OCI-LY1 (cell line): ENCODE results near the gene PIN4.

Experiments used
- H2AFZ ChIP-seq: fragments of 200-600 bp; sonication (generic), shearing (Covaris generic); 2 replicates; pipeline ENCODE4 v1.6.0; 2014; ENCODE audit warnings: antibody characterized with exemption, mild to moderate bottlenecking, low read length
- H3F3A ChIP-seq: fragments of 200-600 bp; sonication (generic), shearing (Covaris generic); 2 replicates; pipeline ENCODE4 v1.6.0; 2014; ENCODE audit warnings: mild to moderate bottlenecking, antibody characterized with exemption, low read length, moderate library complexity; ENCODE audit not compliant: insufficient read depth
- H3K27ac ChIP-seq: fragments of 200-600 bp; sonication (generic); 2 replicates; pipeline ENCODE4 v1.5.1; 2014; ENCODE audit warnings: low read length, mixed run types, mild to moderate bottlenecking, low read depth; ENCODE audit not compliant: poor library complexity, severe bottlenecking
- H3K27me3 ChIP-seq: fragments of 200-600 bp; sonication (generic); 2 replicates; pipeline ENCODE4 v1.6.0; 2014; ENCODE audit warnings: antibody characterized with exemption, mild to moderate bottlenecking, low read length, moderate library complexity; ENCODE audit not compliant: insufficient read depth
- H3K36me3 ChIP-seq: fragments of 200-600 bp; sonication (generic); 2 replicates; pipeline ENCODE4 v1.6.1; 2014; ENCODE audit warnings: mild to moderate bottlenecking, antibody characterized with exemption, low read length, moderate library complexity, mixed read lengths; ENCODE audit not compliant: insufficient read depth
- H3K4me1 ChIP-seq: fragments of 200-600 bp; sonication (generic); 2 replicates; pipeline ENCODE4 v1.5.1; 2014; ENCODE audit warnings: mild to moderate bottlenecking, low read length, moderate library complexity; ENCODE audit not compliant: insufficient read depth, severe bottlenecking
- H3K4me2 ChIP-seq: fragments of 200-600 bp; sonication (generic), shearing (Covaris generic); 2 replicates; pipeline ENCODE4 v1.6.1; 2014; ENCODE audit warnings: low read length
- H3K4me3 ChIP-seq: fragments of 200-600 bp; sonication (generic); 2 replicates; pipeline ENCODE4 v1.5.1; 2014; ENCODE audit warnings: low read length, low read depth, mild to moderate bottlenecking, mixed read lengths; ENCODE audit not compliant: poor library complexity, severe bottlenecking
- H3K79me2 ChIP-seq: fragments of 200-600 bp; shearing (Covaris generic); 2 replicates; pipeline ENCODE4 v1.6.1; 2016; ENCODE audit warnings: mixed run types, low read length, mixed read lengths; ENCODE audit not compliant: insufficient read depth
- H3K9ac ChIP-seq: fragments of 200-600 bp; sonication (generic), shearing (Covaris generic); 2 replicates; pipeline ENCODE4 v1.6.1; 2014; ENCODE audit warnings: mild to moderate bottlenecking, low read length, mixed read lengths
- H3K9me2 ChIP-seq: fragments of 200-600 bp; sonication (generic), shearing (Covaris generic); 2 replicates; pipeline ENCODE4 v1.6.1; 2014; ENCODE audit warnings: low read depth, mild to moderate bottlenecking, low read length, mixed read lengths
- H3K9me3 ChIP-seq: fragments of 200-600 bp; shearing (Covaris generic); 2 replicates; pipeline ENCODE4 v1.6.1; 2014; ENCODE audit warnings: low read length, mixed read lengths
- H4K20me1 ChIP-seq: fragments of 200-600 bp; sonication (generic), shearing (Covaris generic); 2 replicates; pipeline ENCODE4 v1.6.0; 2016; ENCODE audit warnings: mild to moderate bottlenecking, low read length; ENCODE audit not compliant: insufficient read depth
- EZH2 ChIP-seq: fragments of 200-600 bp; sonication (generic), shearing (Covaris generic); IDR thresholded peaks from 2 replicates; pipeline ENCODE4 v1.8.0; 2017; ENCODE audit warnings: borderline replicate concordance, mixed run types, mild to moderate bottlenecking, antibody characterized with exemption, low read length, moderate library complexity, mixed read lengths
- TF ChIP-seq, protein P1 (sequence below): fragments of 200-600 bp; sonication (generic), shearing (Covaris generic); IDR thresholded peaks from 2 replicates; pipeline ENCODE4 v1.5.1; 2017; ENCODE audit warnings: mild to moderate bottlenecking, antibody characterized with exemption, low read length, moderate library complexity, mixed read lengths

The PIN4 gene

DNA sequence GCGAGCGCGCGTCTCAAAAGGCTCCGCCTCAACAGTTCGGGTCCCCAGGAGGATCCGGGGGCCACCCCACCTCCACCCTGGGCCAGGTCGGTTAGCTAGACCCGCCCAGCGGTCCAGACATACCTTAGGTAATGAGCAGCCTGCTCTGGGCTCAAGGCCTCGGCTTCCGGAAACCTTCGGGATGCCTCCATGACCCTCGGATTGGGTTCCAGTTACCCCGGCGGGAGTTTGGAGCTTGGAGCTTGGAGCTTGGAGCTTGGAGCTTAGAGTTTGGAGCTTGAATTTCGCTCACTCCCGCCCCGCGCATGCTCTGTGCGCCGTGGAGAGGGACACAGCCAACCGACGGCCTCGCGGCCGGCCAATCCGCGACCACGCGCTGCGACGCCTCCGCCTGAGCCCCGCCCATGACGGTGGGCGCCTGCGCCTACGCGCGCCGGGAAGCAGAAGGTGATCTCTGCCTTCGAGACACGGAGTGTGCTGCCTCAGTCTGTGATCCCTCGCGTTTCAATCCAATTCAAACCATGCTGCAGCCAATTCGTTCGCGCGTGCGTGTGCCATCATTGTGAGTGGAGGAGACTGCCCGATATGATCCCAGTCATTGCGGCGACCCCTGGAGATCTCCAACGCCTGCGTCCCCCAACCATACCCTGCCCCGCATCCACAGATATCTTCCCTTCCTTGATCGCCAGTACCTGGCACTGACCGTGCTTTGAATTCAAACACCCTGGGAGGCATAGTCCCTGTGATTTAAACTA is 57.3 kb downstream of the PIN4 start, which contains the start of gene ERCC6L:
ERCC6L (minus strand) TSS at position 307 of the 755 bp plus-strand sequence; CDS start at position 191, 116 bp downstream.
- Histone ChIP-seq H3K4me1 (peaks cover 11% of the 10 kb centered on the region), H2AFZ (no peak within 1 kb of the TSS)

DNA sequence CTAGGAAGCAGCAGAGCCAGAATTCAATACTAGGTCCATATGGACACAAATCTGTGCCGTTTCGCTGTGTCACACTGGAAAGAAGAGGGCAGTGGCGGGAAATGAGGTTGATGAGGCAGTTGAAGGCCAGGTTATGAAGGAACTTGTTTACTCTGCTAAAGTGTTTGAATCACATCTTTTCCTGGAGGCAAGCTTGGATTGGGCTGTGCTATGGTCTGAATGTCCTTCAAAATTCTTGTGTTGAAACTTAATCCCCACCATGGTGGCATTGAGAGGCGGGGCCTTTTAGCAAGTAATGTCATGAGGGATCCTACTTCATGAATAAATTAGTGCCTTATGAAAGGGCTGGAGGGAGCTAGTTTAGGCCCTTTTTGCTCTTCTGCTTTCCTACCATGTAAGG is 59.4 kb downstream of the PIN4 start:
- Histone ChIP-seq H3K9ac (no peak overlapping the region), H3K79me2 (peaks cover 10% of the 10 kb centered on the region), H2AFZ (no peak overlapping the region), H3K27ac (no peak overlapping the region), H4K20me1 (no peaks in the 10 kb centered on the region), H3K9me2 (no peaks in the 10 kb centered on the region), H3K9me3 (no peaks in the 10 kb centered on the region), H3K4me1 (peaks cover 11% of the 10 kb centered on the region), H3K4me2 (no peak overlapping the region), H3K4me3 (no peak overlapping the region), H3K36me3 (peaks cover 6% of the 10 kb centered on the region), H3K27me3 (no peaks in the 10 kb centered on the region), H3F3A (no peaks in the 10 kb centered on the region)
- TF ChIP-seq EZH2 = no peak
- TF ChIP-seq, protein P1, sequence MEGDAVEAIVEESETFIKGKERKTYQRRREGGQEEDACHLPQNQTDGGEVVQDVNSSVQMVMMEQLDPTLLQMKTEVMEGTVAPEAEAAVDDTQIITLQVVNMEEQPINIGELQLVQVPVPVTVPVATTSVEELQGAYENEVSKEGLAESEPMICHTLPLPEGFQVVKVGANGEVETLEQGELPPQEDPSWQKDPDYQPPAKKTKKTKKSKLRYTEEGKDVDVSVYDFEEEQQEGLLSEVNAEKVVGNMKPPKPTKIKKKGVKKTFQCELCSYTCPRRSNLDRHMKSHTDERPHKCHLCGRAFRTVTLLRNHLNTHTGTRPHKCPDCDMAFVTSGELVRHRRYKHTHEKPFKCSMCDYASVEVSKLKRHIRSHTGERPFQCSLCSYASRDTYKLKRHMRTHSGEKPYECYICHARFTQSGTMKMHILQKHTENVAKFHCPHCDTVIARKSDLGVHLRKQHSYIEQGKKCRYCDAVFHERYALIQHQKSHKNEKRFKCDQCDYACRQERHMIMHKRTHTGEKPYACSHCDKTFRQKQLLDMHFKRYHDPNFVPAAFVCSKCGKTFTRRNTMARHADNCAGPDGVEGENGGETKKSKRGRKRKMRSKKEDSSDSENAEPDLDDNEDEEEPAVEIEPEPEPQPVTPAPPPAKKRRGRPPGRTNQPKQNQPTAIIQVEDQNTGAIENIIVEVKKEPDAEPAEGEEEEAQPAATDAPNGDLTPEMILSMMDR = no peak

More for the DNA sequence above, 57.3 kb downstream of the PIN4 start, which contains the start of gene ERCC6L:
- Histone ChIP-seq H3K27ac (no peak within 1 kb of the TSS), H3K4me2 (peak within 1 kb of the TSS; percentile 78), H3K9me3 (no peaks in the 10 kb centered on the region), H3K4me3 (peak within 1 kb of the TSS; percentile 72), H3K9me2 (no peaks in the 10 kb centered on the region), H3K9ac (peak within 1 kb of the TSS; percentile 75), H3K36me3 (peaks cover 11% of the 10 kb centered on the region), H3K79me2 (peaks cover 10% of the 10 kb centered on the region), H3K27me3 (no peaks in the 10 kb centered on the region), H4K20me1 (no peaks in the 10 kb centered on the region), H3F3A (no peaks in the 10 kb centered on the region)
- TF ChIP-seq, protein P1 = no peak
- no peak for TF ChIP-seq EZH2

GRCh38 chrX:72243472-72243871 is 61.9 kb downstream of the PIN4 start:
- Histone ChIP-seq H4K20me1 (no peaks in the 10 kb centered on the region), H3K79me2 (peaks cover under 1% of the 10 kb centered on the region; the same call in 1 of the 2 replicates), H3K4me2 (no peak overlapping the region), H2AFZ (no peak overlapping the region), H3K27ac (no peak overlapping the region), H3K4me1 (peaks cover 4% of the 10 kb centered on the region), H3K27me3 (no peaks in the 10 kb centered on the region), H3K9ac (no peak overlapping the region), H3F3A (no peaks in the 10 kb centered on the region), H3K36me3 (no peaks in the 10 kb centered on the region), H3K9me2 (no peaks in the 10 kb centered on the region), H3K9me3 (no peaks in the 10 kb centered on the region), H3K4me3 (no peak overlapping the region)
- TF ChIP-seq, protein P1 = no peak
